HepG2 (cell line): ENCODE results near the gene C2orf81. TPM values are rescaled to one million over a fixed set of nuclear protein-coding genes. Genes with fewer than 3 reads are reported as not detected.

ENCODE experiments used
- ARID3A ChIP-seq: IDR thresholded peaks from 2 replicates; pipeline ENCODE4 v1.6.1; 2012; ENCODE audit warnings: low read depth, low read length, improper control_type of control experiment
- DNMT3B ChIP-seq: conservative IDR thresholded peaks from 2 replicates; pipeline ENCODE4 v1.6.1; 2016; ENCODE audit warnings: missing biosample characterization, control low read depth
- EP300 ChIP-seq, 3 experiments: sonication (generic) in 1 of 3; formaldehyde crosslinking in 1 of 3; IDR thresholded peaks; 2 replicates each; pipeline versions ENCODE4 v1.5.1 to v1.6.1; 2011 to 2020; ENCODE audit warnings: low read depth in 2 of 3, low read length in 2 of 3, borderline replicate concordance in 1 of 3, improper control_type of control experiment in 1 of 3, mild to moderate bottlenecking in 1 of 3, missing genetic modification reagents in 1 of 3, moderate library complexity in 1 of 3
- ETV5 ChIP-seq: IDR thresholded peaks from 2 replicates; pipeline ENCODE4 v1.6.1; 2018; ENCODE audit warnings: missing biosample characterization, missing genetic modification reagents, inconsistent platforms, borderline replicate concordance
- GTF3A ChIP-seq: sonication (generic); formaldehyde crosslinking; conservative IDR thresholded peaks from 2 replicates; pipeline ENCODE4 v1.4.0; 2020; ENCODE audit warnings: mild to moderate bottlenecking, missing genetic modification reagents
- IRF1 ChIP-seq: sonication (generic); formaldehyde crosslinking; IDR thresholded peaks from 2 replicates; pipeline ENCODE4 v1.4.0; 2020; ENCODE audit warnings: low read depth, mild to moderate bottlenecking, missing genetic modification reagents
- KLF15 ChIP-seq: sonication (generic); formaldehyde crosslinking; IDR thresholded peaks from 2 replicates; pipeline ENCODE4 v1.8.1; 2023; ENCODE audit warnings: borderline replicate concordance, mild to moderate bottlenecking, inconsistent platforms, missing genetic modification reagents, mixed read lengths
- MED1 ChIP-seq: sonication (generic); formaldehyde crosslinking; IDR thresholded peaks from 2 replicates; pipeline ENCODE4 v1.4.0; 2020; ENCODE audit warnings: missing genetic modification reagents
- MXD4 ChIP-seq: IDR thresholded peaks from 2 replicates; pipeline ENCODE4 v1.6.1; 2016; ENCODE audit warnings: mild to moderate bottlenecking, missing biosample characterization, missing genetic modification reagents
- TRIM24 ChIP-seq: sonication (generic); formaldehyde crosslinking; IDR thresholded peaks from 2 replicates; pipeline ENCODE4 v1.8.0; 2022; ENCODE audit warnings: mild to moderate bottlenecking, missing genetic modification reagents
- ZEB1 ChIP-seq: IDR thresholded peaks from 2 replicates; pipeline ENCODE4 v1.6.1; 2012; ENCODE audit warnings: mild to moderate bottlenecking, low read depth, inconsistent platforms; ENCODE audit not compliant: insufficient replicate concordance
- ZNF207 ChIP-seq: fragments of 450-650 bp; IDR thresholded peaks from 2 replicates; pipeline ENCODE4 v1.6.1; 2016; ENCODE audit warnings: antibody characterized with exemption, borderline replicate concordance
- ZNF224 ChIP-seq: sonication (generic); formaldehyde crosslinking; IDR thresholded peaks from 2 replicates; pipeline ENCODE4 v1.5.0; 2020; ENCODE audit warnings: mild to moderate bottlenecking, missing genetic modification reagents
- ZNF354B ChIP-seq: sonication (generic); formaldehyde crosslinking; IDR thresholded peaks from 2 replicates; pipeline ENCODE4 v1.8.0; 2022; ENCODE audit warnings: mild to moderate bottlenecking, missing genetic modification reagents
- ZNF557 ChIP-seq: sonication (generic); formaldehyde crosslinking; IDR thresholded peaks from 2 replicates; pipeline ENCODE4 v1.4.0; 2020; ENCODE audit warnings: missing genetic modification reagents
- ZNF674 ChIP-seq: sonication (generic); formaldehyde crosslinking; IDR thresholded peaks from 2 replicates; pipeline ENCODE4 v1.5.0; 2020; ENCODE audit warnings: low read depth, mild to moderate bottlenecking, missing genetic modification reagents
- ZNF691 ChIP-seq: sonication (generic); formaldehyde crosslinking; IDR thresholded peaks from 2 replicates; pipeline ENCODE4 v1.4.0; 2020; ENCODE audit warnings: missing genetic modification reagents, low read depth, mild to moderate bottlenecking, borderline replicate concordance
- ZNF773 ChIP-seq: sonication (generic); formaldehyde crosslinking; IDR thresholded peaks from 2 replicates; pipeline ENCODE4 v1.4.0; 2020; ENCODE audit warnings: missing genetic modification reagents, borderline replicate concordance
- ZNF800 ChIP-seq: sonication (generic); formaldehyde crosslinking; IDR thresholded peaks from 2 replicates; pipeline ENCODE4 v1.4.0; 2020; ENCODE audit warnings: missing genetic modification reagents
- ZSCAN5A ChIP-seq: sonication (generic); formaldehyde crosslinking; IDR thresholded peaks from 2 replicates; pipeline ENCODE4 v1.8.0; 2022; ENCODE audit warnings: mild to moderate bottlenecking, missing genetic modification reagents, borderline replicate concordance
- polyA plus RNA-seq, 8 experiments: library from polyadenylated mRNA; depleted of rRNA in 3 of 8; stranded (reverse) in 7 of 8; unstranded in 1 of 8; fragments of >200 nt; fragmentation: Illumina TruSeq in 4 of 8; extraction: Trizol in 4 of 8; gene quantifications; 2 replicates each; pipeline versions ENCODE4 v1.2.1 to v1.2.3, GENCODE V29; 2011 to 2016; ENCODE audit warnings: low read depth in 4 of 8, missing spikeins in 1 of 8, mixed read lengths in 1 of 8; ENCODE audit not compliant: insufficient read depth in 1 of 8
- total RNA-seq, 5 experiments: library from RNA; depleted of rRNA; stranded (reverse); fragments of >200 nt; fragmentation: Illumina TruSeq; extraction: Trizol; gene quantifications; 2 replicates each; pipeline ENCODE4 v1.2.3, GENCODE V29; 2016; ENCODE audit warnings: low read depth in 1 of 5
- TF ChIP-seq, protein P1 (sequence below): IDR thresholded peaks from 2 replicates; pipeline ENCODE4 v1.6.1; 2012; ENCODE audit warnings: inconsistent platforms

Gene C2orf81
- total and polyA plus RNA-seq, 2 of the 13 experiments (the other 11 are each of a cell fraction or from before 2014, with no cell fraction given) = 0.15 to 0.17 TPM

- TF ChIP-seq ARID3A = no peak
- TF ChIP-seq DNMT3B (CRISPR knock-in tag) = peak; percentile 70; the same call in 1 of the 2 replicates
- peak; percentile 18; the same call in 1 of the 2 replicates for TF ChIP-seq ETV5 (CRISPR knock-in tag)
- peak; percentile 26; the same call in 1 of the 2 replicates for TF ChIP-seq ZNF773 (CRISPR knock-in tag)
- TF ChIP-seq, protein P1, sequence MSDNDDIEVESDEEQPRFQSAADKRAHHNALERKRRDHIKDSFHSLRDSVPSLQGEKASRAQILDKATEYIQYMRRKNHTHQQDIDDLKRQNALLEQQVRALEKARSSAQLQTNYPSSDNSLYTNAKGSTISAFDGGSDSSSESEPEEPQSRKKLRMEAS = peak; percentile 60
- peak; percentile 93; the same call in 1 of the 2 replicates for TF ChIP-seq ZNF691
- peak; percentile 73; the same call in 1 of the 2 replicates for TF ChIP-seq ZNF557 (CRISPR knock-in tag)
- TF ChIP-seq ZEB1 = no peak
- TF ChIP-seq ZSCAN5A (CRISPR knock-in tag) = peak; percentile 85; the same call in 1 of the 2 replicates
- TF ChIP-seq ZNF354B (CRISPR knock-in tag) = 0 out of 2 replicates have a peak, but pooled peaks have one; percentile 43
- no peak for TF ChIP-seq EP300 (IDR thresholded peaks at IDR 0.05; ENCODE audit: low read depth in 2 of 2, low read length in 2 of 2)
- peak; percentile 59; the same call in 1 of the 2 replicates for TF ChIP-seq EP300 (CRISPR knock-in tag; IDR thresholded peaks at IDR 0.05; ENCODE audit: borderline replicate concordance)
- no peak for TF ChIP-seq ZNF207
- TF ChIP-seq TRIM24 = no peak
- no peak for TF ChIP-seq ZNF800 (CRISPR knock-in tag)
- TF ChIP-seq GTF3A = no peak
- TF ChIP-seq ZNF224 (CRISPR knock-in tag) = peak; percentile 23; the same call in 1 of the 2 replicates
- no peak for TF ChIP-seq IRF1
- peak; percentile 79 for TF ChIP-seq MED1 (CRISPR knock-in tag)
- peak; percentile 70; the same call in 1 of the 2 replicates for TF ChIP-seq ZNF674 (CRISPR knock-in tag)
- no peak; the same call in 1 of the 2 replicates for TF ChIP-seq KLF15 (CRISPR knock-in tag)
- TF ChIP-seq MXD4 (CRISPR knock-in tag) = peak; percentile 55; the same call in 1 of the 2 replicates
These were observed 20.5 kb upstream of the C2orf81 start, which contains the start of gene RTKN (continued) for GRCh38 chr2:74441690-74442482.
